HG03439 (cell line): ENCODE results near the gene CCDC167.
"Not testable (repeated sequence)": the region's sequence is repeated elsewhere in the genome, so short reads cannot be mapped to it uniquely, and the experiment has no call there.

Source experiments
- ATAC-seq: cut with Tn5 transposase; IDR thresholded peaks from one replicate; pipeline ENCODE4 v1.9.1; 2021; ENCODE audit warnings: mild to moderate bottlenecking, moderate library complexity; ENCODE audit not compliant: unreplicated experiment

CCDC167 gene

DNA sequence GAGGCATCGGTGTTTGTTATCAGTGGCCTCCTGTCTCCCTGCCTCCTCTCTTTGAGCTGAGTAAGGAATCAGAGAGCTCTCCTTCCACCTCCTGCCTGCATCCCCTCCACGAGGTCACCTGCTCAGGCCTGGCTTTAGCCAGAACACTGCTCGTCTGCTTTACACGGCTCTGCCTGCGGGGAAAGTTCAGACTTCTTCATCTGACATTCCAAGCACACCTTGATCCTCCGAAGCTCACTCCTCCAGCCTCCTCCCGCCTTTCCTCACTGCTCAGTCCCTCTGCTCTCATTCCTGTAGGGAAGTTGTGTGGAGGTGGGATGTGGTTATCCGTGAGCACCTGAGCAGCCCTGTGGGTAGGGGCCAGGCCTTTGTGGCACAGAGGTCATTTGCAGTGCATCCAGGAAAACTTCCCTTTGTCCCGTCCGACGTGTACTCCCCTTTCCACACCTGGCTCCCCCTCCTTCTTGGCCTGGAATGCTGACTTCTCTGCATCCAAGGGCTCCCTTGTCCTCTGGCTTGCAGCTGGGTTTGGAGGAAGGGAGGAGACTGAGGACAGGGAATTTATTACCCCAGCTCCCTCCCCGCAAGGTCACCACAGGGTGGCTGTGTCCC is 12.8 kb upstream of the CCDC167 start:
- ATAC-seq, result no peak

DNA sequence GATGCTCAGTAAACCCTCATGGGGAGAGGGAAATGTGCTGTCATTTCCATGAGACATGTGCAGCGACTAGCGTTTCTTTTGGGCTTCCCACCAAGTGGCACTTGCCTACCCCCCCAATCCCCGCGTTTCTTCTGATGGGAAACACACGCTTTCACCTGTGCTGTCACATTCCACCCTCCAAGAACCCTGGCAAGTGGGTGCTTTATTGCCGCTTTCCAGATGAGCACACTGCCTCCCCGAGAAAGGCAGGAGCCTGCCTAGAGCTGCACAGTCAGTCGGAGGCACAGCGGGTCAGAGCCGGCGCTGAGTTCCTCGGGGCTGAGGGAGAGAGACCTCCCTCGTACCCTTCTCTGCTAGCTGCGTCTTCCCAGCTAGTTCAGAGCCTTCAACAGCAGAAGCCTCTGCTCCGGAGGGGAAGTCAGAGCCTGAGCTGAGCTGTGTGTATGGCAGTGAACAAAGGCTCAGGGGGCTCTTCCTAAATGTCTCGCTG is 12.3 kb upstream of the CCDC167 start:
- no peak for ATAC-seq

DNA sequence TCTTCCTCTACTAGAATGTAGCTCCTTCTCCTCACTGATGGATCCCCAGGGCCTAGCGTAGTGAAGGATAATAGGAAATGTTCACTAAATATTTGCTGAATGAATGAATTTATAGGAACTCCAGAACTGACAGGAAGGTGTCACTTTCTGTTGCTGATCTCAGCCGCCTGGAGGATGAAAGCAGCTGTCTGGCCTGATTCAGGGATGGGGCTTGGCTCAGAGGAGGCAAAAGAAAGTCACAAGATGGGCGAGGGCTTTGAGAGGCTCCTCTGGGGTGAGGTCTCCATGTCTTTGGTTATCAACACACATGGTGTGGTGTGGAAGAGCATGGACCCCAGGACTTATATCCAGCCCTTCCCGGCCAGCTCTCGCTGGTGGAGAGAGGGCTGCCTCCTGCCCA is 11.5 kb upstream of the CCDC167 start:
- no peak for ATAC-seq

DNA sequence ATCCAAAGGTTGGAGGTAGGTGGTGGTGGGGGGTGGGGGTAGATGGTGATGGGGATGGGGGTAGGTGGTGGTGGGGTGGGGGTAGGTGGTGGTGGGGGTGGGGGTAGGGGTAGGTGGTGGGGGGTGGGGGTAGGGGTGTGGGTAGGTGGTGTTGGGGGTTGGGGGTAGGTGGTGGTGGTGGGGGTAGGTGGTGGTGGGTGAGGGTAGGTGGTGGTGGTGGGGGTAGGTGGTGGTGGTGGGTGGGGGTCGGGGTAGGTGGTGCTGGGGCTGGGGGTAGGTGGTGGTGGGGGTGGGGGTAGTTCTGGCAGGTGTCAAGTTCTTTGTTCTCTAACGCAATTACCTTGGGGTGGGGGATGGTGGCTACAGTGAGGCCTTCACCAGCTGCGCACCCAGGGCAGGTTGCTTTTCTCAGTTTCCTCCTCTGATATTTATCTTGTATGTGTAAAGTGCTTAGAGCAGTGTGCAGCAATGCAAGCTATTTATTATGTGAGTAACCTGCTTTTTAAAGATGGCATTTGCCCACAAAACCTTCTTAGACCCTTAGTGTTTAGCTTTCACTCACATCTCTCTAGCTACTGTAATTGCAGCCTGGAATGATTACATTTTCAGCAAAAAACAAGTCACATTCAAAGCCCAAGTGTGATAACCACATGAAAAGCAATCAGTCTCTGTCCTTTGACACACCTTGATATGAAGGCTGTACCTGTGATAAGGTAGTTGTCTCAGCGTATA is 8.2 kb upstream of the CCDC167 start:
- ATAC-seq, result no peak

DNA sequence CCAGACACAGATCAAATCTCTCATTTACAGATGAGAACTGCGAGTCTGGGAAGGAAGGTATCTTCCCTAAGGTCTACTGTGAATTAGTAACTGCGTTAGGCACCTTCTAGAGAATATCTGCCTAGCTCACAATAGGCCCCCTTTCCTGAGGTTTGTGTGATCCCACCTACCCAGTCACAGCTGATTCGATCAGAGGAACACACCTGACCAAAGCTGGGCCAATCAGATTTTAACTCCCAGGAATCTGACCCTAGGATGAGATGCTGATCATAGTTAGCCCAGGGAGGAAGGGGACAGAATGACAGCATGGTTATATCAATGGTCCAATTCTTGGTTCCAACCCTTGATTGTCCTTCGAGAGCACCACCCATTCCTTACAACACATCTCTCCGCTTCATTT is 7.4 kb upstream of the CCDC167 start:
- ATAC-seq, result no peak

DNA sequence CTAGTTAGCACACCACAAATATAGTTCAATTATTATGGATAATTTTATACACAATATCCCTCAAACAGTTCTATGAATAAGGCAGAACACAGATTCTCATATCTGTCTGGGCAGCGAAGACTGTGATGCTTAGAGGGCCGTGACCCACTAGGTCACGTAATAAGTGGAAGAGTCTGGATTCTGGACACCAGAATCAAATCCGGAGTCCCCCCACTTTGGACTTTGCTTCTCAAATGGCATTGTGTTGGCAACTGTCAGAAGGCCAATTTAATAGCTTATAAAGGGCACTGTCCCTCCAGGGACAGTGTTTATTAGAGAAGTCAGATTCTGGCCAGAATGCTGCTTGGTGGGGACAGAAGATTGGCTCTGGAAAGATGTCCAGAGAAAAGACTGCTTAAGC is 6.8 kb upstream of the CCDC167 start:
- ATAC-seq, result no peak

DNA sequence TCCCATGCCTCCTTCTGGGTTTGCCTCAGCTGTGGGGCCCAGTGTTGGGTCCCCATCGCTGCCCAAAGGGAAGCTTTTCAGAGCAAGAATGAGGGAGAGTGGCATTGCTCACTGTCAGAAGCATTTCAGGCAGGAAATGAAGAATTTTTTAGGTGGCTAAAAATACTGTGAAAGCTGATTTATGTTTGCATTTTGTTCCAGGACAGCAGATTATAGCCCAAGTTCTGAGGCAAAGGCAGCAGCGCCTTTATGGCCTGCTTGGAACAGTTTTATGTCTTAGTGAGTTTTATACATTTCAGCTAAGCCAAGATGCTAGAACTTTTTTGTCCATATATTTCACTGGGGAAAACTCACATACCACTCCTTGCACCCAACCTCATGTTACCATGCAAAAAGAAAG is 4.3 kb upstream of the CCDC167 start:
- ATAC-seq, result no peak

DNA sequence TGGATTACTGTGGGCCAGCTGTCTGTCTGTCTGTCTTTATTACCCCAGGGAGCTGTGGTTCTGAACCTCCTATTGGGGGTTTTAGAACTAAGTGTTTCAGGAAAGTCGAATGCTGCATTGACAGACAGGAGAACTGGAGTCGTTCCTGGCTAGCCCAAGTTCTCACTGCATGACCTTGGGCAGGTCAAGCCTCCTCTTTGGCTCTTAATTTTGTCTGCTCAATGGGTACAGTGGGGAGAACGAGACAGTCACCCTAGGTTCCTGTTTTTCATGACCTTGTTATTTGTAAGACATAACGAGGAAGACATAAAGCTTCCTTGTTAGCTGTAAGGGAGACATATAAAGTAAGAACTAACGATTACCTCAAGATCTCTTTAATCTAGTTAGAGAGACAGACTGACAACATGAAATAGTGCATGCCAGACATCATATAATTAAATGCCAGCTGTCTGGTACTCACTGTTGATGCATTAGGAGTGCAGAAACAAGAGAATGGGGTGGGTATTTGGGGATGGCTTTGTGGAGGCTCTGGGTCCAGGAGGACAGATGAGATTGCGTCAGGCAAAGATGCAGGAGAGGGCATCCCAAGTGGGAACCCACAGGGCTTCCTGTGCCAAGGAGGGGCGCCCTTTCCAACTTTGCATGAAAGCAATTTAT is 3.7 kb upstream of the CCDC167 start:
- no peak for ATAC-seq

DNA sequence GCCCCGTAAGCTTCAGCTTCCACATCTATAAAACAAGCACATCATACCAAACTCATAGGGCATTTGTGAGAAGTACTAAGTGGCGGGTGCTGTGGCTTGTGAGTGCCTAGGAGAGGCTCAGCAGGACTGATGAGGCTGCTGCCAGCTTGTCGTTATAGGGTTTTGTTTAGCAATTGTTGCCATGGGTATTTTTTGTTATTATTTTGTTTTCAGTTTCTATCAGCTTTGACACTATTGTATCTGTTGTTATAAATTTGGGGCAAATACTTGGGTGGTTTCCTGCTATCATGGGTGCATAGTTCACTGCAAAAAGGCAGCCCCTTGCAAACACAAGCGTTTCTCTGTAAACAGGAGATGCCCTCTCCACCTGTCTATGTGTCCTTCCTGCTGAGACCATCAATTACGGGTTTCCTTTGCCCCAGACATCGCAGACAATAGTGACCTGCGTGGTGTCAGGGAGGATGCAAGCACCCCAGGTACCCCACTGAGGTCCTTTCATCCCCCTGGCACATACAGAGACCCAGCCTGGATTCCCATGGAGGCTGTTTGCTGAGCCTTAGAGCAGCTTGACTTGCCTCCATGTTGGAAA is 3.1 kb upstream of the CCDC167 start:
- ATAC-seq, result no peak

DNA sequence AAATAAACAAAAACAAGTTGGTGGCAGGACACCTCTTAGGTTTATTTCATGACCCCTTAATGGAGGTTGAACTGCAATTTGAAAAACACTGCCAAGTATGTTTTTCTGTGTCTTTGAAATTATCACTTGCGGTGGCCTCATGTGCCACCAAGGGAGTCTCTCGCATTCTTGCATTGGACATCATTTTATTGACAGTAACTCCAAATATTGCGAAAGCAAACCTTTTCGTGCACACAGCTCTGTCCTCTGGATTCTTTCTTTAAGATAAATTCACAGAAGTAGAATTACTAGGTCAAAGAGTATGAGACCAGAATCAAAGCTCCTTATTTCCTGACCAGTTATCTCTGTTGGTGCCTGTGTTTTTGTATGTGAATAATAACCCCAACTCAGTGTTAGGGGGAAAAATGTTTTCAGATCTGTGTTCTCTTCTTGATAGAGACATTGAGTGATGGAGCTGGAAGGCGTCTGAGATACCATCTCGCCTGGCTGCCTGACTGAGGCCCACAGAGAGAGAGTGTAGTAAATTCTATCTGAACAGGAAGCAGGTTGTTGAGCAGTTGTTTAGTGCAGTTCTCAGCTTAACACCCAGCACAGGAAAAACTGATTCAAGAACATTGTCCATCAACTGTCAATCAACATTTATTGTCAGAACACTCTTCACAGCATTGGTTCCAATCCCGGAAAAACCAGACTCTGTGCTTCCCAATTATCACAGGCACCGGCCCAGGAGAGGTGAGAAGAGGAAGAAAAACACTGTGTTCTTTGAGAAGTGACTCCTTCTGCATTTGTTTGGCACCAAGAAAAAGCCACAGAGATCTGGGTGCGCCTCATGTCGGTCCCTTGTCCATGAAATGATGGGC is 2.2 kb upstream of the CCDC167 start:
- no peak for ATAC-seq

DNA sequence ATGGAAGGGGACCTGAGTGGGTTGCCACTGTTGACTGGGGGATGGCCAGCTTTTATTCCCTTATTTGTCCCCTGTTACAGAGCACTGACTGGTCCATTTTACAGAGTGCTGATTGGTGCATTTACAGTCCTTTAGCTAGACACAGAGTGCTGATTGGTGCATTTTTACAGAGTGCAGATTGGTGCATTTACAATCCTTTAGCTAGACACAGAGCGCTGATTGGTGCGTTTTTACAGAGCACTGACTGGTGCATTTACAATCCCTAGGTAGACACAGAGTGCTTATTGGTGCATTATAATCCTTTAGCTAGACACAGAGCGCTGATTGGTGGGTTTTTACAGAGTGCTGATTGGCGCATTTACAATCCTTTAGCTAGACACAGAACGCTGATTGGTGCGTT is 1.2 kb upstream of the CCDC167 start:
- not testable (repeated sequence) for ATAC-seq

DNA sequence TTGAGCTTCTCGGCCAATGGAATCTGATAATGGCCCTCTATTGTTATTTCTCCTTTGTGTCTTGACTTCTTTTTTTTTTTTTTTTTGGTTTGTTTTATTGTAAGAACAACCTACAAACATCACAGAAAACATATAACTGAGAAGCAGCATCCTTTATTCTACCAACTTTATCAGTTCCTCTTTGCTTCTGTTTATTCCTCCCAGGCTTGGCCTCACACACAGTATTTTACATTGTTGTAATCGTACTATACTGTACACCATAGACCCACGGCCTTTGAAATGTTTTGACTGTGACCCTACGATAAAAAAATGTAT is 558 bp upstream of the CCDC167 start:
- no peak for ATAC-seq

DNA sequence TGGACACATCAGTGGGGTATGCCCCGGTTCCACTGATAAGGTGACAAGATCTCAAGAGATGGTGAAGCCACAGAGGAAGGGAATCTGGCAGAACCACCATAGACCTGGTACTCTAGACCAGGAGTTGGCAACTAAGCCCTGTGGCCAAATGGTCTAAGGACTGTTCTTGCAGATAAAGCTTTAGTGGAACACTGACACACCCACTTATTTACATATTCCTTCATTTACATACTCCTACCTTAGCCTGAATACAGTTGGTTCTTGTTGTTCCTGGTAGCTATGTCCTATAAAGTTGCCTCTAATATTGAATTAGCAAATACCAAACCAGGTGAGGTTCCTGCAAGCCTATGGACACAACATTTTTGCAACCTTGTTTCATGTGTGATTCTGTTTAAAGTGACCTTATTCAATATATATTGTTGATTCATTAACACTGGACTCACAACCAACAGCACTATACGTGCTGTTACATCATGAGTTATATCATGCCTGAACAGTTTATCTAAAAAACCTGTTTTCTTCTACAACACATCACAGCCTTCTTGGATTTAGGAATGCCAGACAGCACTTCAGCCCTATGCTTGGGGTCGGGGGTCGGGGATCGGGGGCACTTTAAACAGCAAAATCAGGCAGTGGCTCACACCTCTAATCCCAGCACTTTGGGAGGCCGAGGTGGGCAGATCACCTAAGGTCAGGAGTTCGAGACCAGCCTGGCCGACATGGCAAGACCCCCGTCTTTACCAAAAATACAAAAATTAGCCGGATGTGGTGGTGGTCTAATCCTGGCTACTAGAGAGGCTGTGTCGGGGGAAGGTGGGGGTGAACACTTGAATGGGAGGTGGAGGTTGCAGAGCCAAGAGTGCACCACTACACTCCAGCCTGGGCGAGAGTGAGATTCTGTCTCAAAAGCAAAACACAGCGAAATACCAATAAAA is 2.5 kb downstream of the CCDC167 start:
- no peak for ATAC-seq

DNA sequence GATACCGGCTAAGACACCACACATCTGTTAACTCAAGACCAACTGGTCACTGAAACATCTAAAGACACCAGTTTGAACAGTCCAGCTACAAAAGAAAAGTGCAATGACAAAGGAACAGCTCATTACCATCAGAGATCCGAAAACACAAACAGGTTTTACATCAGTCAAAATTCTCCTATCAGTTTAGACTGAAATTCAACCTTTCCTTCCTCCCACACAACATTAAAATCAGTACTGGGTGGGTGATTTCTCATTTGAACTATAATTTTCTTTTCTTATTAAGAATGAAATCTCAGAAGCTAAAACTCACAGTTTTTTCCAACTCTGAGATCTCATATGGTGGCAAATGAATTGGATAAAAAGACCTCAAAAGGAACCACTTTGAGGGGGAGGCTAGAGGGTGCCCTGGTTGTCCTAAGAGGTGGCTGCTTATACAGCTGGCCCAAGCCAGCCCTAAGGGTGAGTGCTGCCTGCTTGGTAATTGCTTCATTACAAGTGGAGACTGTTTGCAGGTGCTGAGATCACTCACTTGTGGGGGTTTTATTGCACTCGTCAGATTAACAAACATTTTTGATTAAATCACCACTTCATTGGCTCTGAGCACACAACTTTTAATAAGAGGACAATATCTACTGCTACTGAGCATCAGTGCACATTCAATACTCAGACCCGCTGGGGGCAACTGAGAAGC is 4.3 kb downstream of the CCDC167 start:
- ATAC-seq, result no peak

DNA sequence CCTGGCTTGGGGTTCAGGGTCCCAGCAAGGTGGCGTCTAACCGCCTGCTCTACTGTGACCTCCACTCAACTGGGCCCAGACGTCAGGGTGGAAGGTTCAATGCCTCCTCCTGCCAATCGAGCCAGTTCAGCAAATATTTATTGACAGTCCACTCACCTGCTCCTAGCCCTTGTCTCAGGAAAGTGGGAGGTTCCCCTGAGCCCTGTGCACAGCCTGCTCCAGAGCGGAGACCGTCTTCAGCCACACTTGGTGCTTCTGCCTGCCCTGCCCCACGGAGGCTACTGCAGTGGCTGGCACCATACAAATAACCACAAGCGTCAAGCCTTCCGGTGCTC is 6.1 kb downstream of the CCDC167 start:
- ATAC-seq, result no peak

DNA sequence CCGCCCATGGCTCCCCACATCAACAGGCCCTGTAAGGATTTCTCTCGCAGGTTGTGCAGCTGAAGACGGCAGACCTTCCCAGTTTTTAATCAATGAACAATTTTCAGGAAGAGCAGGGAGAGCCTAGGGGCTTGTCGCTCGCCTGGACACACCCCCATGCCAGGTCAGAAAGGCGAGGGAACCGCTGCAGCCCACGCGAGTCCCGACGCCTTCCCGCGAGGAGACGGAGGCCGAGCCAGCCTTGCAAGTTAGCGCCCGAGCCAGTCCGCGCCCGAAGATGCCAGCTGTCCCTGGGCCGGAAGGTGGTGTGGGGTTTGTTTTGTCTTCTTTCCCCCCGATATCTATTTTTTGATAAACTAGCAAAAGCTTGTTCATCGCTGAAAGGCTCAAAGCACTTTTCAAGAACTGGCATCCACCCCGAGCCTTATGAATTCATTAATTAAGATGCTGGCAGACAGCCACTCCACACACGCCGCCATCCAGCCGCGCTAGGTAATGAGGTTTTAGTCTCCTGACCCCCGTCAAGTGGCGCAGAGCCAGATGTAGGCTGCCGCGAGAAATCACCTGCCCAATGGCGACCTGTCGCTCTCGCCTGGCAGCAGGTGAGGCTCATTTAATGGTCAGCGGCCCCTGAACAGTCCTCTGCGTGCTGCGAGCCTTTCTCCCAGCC is 6.6 kb downstream of the CCDC167 start:
- ATAC-seq, result no peak

DNA sequence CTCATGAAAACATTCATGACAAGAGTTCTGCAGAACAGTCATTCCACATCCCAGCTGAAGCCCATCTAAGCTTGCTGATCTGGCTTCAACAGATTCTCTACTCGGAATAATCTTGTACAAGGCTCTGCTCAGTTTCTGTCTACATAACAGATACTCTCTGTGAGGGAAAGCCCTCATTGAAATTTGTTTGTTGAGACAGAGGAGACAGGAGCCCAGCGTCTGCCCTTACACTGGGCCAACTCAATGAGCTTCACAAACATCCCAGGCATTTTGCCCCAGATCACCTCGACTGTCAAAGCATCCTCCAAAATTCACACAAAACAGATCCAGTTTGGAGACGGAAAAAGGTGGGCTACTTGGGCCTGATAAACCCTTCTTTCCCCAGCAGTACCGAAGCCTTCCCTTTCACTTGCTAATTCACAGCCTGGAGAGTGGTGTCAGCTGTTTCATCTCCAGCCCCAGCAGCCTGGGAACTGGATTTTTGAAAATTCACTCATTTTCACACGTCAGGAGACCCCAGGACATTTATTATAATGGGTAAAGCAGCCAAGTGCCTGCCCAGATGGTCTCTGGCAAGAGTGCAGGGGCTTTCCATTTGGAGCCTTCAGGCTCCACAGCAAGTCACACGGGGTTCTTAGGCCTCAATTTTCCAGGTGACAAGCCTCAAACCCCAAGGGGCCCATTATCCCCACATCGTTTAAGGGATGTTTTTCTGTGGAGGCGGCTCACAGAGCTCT is 7.3 kb downstream of the CCDC167 start:
- no peak for ATAC-seq

DNA sequence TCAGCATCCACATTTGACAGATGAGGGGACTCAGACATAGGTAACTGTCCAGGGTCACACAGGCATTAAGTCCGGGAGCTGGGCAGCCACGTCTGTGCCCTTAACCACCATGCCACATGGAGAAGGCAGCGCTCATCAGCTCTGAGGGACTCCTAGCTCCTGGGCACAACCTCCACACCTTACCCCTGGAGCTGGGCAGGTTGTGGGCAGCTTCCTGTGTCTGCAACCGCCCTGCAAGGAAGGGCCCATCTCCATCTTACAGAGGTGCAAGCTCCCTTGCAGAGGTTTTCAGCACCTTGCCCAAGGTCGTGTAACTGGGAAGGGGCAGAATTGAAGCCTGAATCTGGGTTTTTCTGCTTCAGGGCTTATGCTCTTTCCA is 7.9 kb downstream of the CCDC167 start:
- ATAC-seq, result no peak
